ENCODE data around the gene ZACN.

Gene ZACN

GRCh38 chr17:76131692-76132573, 53.0 kb downstream of the ZACN start:
- Histone ChIP-seq H3K9me2 (replicated peaks; ENCODE audit: control insufficient read depth, low read length) (no peaks in the 10 kb centered on the region), H3K4me1 (ENCODE audit: control insufficient read depth, low read length) (no peaks in the 10 kb centered on the region), H3K9me3 (ENCODE audit: control insufficient read depth, insufficient read depth, low read length) (no peaks in the 10 kb centered on the region), H4K20me1 (ENCODE audit: control insufficient read depth, insufficient read depth, low read depth, low read length) (no peaks in the 10 kb centered on the region), H3K27me3 (ENCODE audit: control insufficient read depth, low read length) (peaks cover 6% of the 10 kb centered on the region; the same call in 1 of the 2 replicates), H3K4me2 (ENCODE audit: low read length) (no peak overlapping the region), H3K27ac (ENCODE audit: low read depth, low read length) (no peak overlapping the region), H3K36me3 (ENCODE audit: control insufficient read depth, low read length) (no peaks in the 10 kb centered on the region), H3F3A (ENCODE audit: control insufficient read depth, insufficient read depth) (no peaks in the 10 kb centered on the region), H3K4me3 (ENCODE audit: low read length) (no peak overlapping the region), H3K79me2 (ENCODE audit: control insufficient read depth, low read length) (no peaks in the 10 kb centered on the region)
- TF ChIP-seq, protein P1, sequence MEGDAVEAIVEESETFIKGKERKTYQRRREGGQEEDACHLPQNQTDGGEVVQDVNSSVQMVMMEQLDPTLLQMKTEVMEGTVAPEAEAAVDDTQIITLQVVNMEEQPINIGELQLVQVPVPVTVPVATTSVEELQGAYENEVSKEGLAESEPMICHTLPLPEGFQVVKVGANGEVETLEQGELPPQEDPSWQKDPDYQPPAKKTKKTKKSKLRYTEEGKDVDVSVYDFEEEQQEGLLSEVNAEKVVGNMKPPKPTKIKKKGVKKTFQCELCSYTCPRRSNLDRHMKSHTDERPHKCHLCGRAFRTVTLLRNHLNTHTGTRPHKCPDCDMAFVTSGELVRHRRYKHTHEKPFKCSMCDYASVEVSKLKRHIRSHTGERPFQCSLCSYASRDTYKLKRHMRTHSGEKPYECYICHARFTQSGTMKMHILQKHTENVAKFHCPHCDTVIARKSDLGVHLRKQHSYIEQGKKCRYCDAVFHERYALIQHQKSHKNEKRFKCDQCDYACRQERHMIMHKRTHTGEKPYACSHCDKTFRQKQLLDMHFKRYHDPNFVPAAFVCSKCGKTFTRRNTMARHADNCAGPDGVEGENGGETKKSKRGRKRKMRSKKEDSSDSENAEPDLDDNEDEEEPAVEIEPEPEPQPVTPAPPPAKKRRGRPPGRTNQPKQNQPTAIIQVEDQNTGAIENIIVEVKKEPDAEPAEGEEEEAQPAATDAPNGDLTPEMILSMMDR (IDR thresholded peaks at IDR 0.05; ENCODE audit: low read depth, low read length, poor library complexity, severe bottlenecking): no peak
- no peak for TF ChIP-seq EZH2phosphoT487 (IDR thresholded peaks at IDR 0.05; ENCODE audit: borderline replicate concordance, low read length)

All from DOHH2 (cell line).